ENCODE measurements around the gene MBTPS1. TPM values are rescaled to one million over a fixed set of nuclear protein-coding genes. Genes with fewer than 3 reads are reported as not detected.

The MBTPS1 gene
- total and polyA plus RNA-seq, 4 donors: 21.1 to 65.0 (median 30.8) TPM

GRCh38 chr16:84005391-84005790 lies 111.4 kb downstream of the MBTPS1 start:
- Histone ChIP-seq H3K9me3 (ENCODE audit: control insufficient read depth in 4 of 4, low read length in 3 of 4) (no peaks in the 10 kb centered on the region), H3K4me3 (ENCODE audit: low read depth in 1 of 3, low read length in 3 of 3) (no peak overlapping the region), H3K27me3 (ENCODE audit: control insufficient read depth in 4 of 4, insufficient read depth in 4 of 4, low read length in 3 of 4) (no peaks in the 10 kb centered on the region), H3K36me3 (ENCODE audit: control insufficient read depth in 4 of 4, insufficient read depth in 3 of 4, low read depth in 1 of 4, low read length in 3 of 4) (peaks cover 0 to 10% (median 5%) of the 10 kb centered on the region in 4 donors), H3K27ac (ENCODE audit: low read depth in 1 of 2, low read length in 2 of 2) (no peak overlapping the region), H3K9ac (ENCODE audit: low read depth in 1 of 2, low read length in 2 of 2) (no peak overlapping the region), H3K4me1 (ENCODE audit: control insufficient read depth in 4 of 4, insufficient read depth in 4 of 4, low read length in 3 of 4) (no peaks in the 10 kb centered on the region)
- no peak for DNase-seq (ENCODE audit: low spot score)
- 77% methylated on average over 5 of the region's 5 CpGs for WGBS
- no peak for TF ChIP-seq GABPA (IDR thresholded peaks at IDR 0.05 in 1 of 2, conservative IDR thresholded peaks at IDR 0.05 in 1 of 2)
- no peak for TF ChIP-seq HNF4A (conservative IDR thresholded peaks at IDR 0.05)
- no peak for TF ChIP-seq FOXA1 (IDR thresholded peaks at IDR 0.05)
- TF ChIP-seq SP1 (IDR thresholded peaks at IDR 0.05): no peak
- TF ChIP-seq RXRA (IDR thresholded peaks at IDR 0.05): no peak
- TF ChIP-seq TAF1 (conservative IDR thresholded peaks at IDR 0.05): no peak
- TF ChIP-seq RAD21 (IDR thresholded peaks at IDR 0.05): no peak
- TF ChIP-seq ZBTB33 (IDR thresholded peaks at IDR 0.05): no peak
- TF ChIP-seq FOXA2 (IDR thresholded peaks at IDR 0.05): no peak
- no peak for TF ChIP-seq MAX (IDR thresholded peaks at IDR 0.05)
- no peak for TF ChIP-seq CTCF (IDR thresholded peaks at IDR 0.05; ENCODE audit: low read depth, low read length, missing input control)
- no peak for TF ChIP-seq YY1 (IDR thresholded peaks at IDR 0.05)
- TF ChIP-seq JUND (IDR thresholded peaks at IDR 0.05): no peak
- TF ChIP-seq EGR1 (IDR thresholded peaks at IDR 0.05; ENCODE audit: low read depth in 2 of 2): no peak
- TF ChIP-seq REST (IDR thresholded peaks at IDR 0.05): no peak

GRCh38 chr16:84004442-84004841 lies 112.3 kb downstream of the MBTPS1 start:
- Histone ChIP-seq H3K9ac (ENCODE audit: low read depth in 1 of 2, low read length in 2 of 2) (no peak overlapping the region), H3K36me3 (ENCODE audit: control insufficient read depth in 4 of 4, insufficient read depth in 3 of 4, low read depth in 1 of 4, low read length in 3 of 4) (peaks cover 0 to 15% (median 6%) of the 10 kb centered on the region in 4 donors), H3K9me3 (ENCODE audit: control insufficient read depth in 4 of 4, low read length in 3 of 4) (no peaks in the 10 kb centered on the region), H3K4me3 (ENCODE audit: low read depth in 1 of 3, low read length in 3 of 3) (no peak overlapping the region), H3K27ac (ENCODE audit: low read depth in 1 of 2, low read length in 2 of 2) (no peak overlapping the region), H3K4me1 (ENCODE audit: control insufficient read depth in 4 of 4, insufficient read depth in 4 of 4, low read length in 3 of 4) (no peaks in the 10 kb centered on the region), H3K27me3 (ENCODE audit: control insufficient read depth in 4 of 4, insufficient read depth in 4 of 4, low read length in 3 of 4) (no peaks in the 10 kb centered on the region)
- 76% methylated on average over 7 of the region's 7 CpGs for WGBS
- TF ChIP-seq CTCF (IDR thresholded peaks at IDR 0.05; ENCODE audit: low read depth, low read length, missing input control) (no peak), HNF4A (conservative IDR thresholded peaks at IDR 0.05) (no peak), SP1 (IDR thresholded peaks at IDR 0.05) (no peak), ATF3 (IDR thresholded peaks at IDR 0.05) (no peak), YY1 (IDR thresholded peaks at IDR 0.05) (no peak), FOXA2 (IDR thresholded peaks at IDR 0.05) (no peak), NR2F2 (IDR thresholded peaks at IDR 0.05) (no peak), REST (IDR thresholded peaks at IDR 0.05) (no peak)
- no peak for DNase-seq (ENCODE audit: low spot score)

All from liver (tissue), 9 donors.